MM.1S (cell line): ENCODE data around the gene RNASE1.

ENCODE experiments used
- DNase-seq: peaks from one replicate; pipeline ENCODE4 v3.0.0-alpha.2; 2015
- H2AFZ ChIP-seq: fragments of 300-600 bp; sonication (generic); 2 replicates; pipeline ENCODE4 v1.6.0; 2016; ENCODE audit warnings: antibody characterized with exemption, low read length
- H3F3A ChIP-seq: fragments of 300-600 bp; sonication (generic); 2 replicates; pipeline ENCODE4 v1.6.1; 2016; ENCODE audit warnings: mild to moderate bottlenecking, antibody characterized with exemption, low read length, moderate library complexity, mixed read lengths; ENCODE audit not compliant: insufficient read depth
- H3K27ac ChIP-seq: fragments of 300-600 bp; sonication (generic); 2 replicates; pipeline ENCODE4 v1.5.1; 2016; ENCODE audit warnings: mild to moderate bottlenecking, low read length
- H3K27me3 ChIP-seq: fragments of 300-600 bp; sonication (generic); replicated peaks from 2 replicates; pipeline ENCODE4 v1.6.0; 2016; ENCODE audit warnings: low read length; ENCODE audit not compliant: insufficient read depth
- H3K36me3 ChIP-seq: fragments of 300-600 bp; sonication (generic); replicated peaks from 2 replicates; pipeline ENCODE4 v1.6.1; 2016; ENCODE audit warnings: mild to moderate bottlenecking, low read length, mixed read lengths; ENCODE audit not compliant: insufficient read depth
- H3K4me1 ChIP-seq: fragments of 300-600 bp; sonication (generic); 2 replicates; pipeline ENCODE4 v1.6.1; 2016; ENCODE audit warnings: low read length, mixed read lengths
- H3K4me2 ChIP-seq: fragments of 300-600 bp; sonication (generic); 2 replicates; pipeline ENCODE4 v1.6.0; 2016; ENCODE audit warnings: low read depth, low read length
- H3K4me3 ChIP-seq: fragments of 300-600 bp; sonication (generic); 2 replicates; pipeline ENCODE4 v1.5.1; 2016; ENCODE audit warnings: low read length, mixed read lengths
- H3K79me2 ChIP-seq: fragments of 300-600 bp; sonication (generic); 2 replicates; pipeline ENCODE4 v1.6.1; 2016; ENCODE audit warnings: mixed run types, low read length, mixed read lengths
- H3K9ac ChIP-seq: fragments of 300-600 bp; sonication (generic); 2 replicates; pipeline ENCODE4 v1.6.1; 2016; ENCODE audit warnings: low read length, mixed read lengths
- H3K9me2 ChIP-seq: fragments of 300-600 bp; sonication (generic); replicated peaks from 2 replicates; pipeline ENCODE4 v1.6.1; 2016; ENCODE audit warnings: mild to moderate bottlenecking, low read length, mixed read lengths; ENCODE audit not compliant: insufficient read depth
- H3K9me3 ChIP-seq: fragments of 300-600 bp; sonication (generic); replicated peaks from 2 replicates; pipeline ENCODE4 v1.6.1; 2016; ENCODE audit warnings: mild to moderate bottlenecking, low read length, mixed read lengths; ENCODE audit not compliant: insufficient read depth
- H4K20me1 ChIP-seq: fragments of 300-600 bp; sonication (generic); 2 replicates; pipeline ENCODE4 v1.6.1; 2016; ENCODE audit warnings: mild to moderate bottlenecking, low read length, moderate library complexity, mixed read lengths; ENCODE audit not compliant: insufficient read depth
- CTCF ChIP-seq: fragments of 300-600 bp; sonication (generic); IDR thresholded peaks from 2 replicates; pipeline ENCODE4 v1.5.1; 2016; ENCODE audit warnings: antibody characterized with exemption, low read length, mixed read lengths
- EZH2 ChIP-seq: fragments of 300-600 bp; sonication (generic); optimal IDR thresholded peaks from 2 replicates; pipeline ENCODE3; 2017; ENCODE audit warnings: low read depth, mild to moderate bottlenecking, antibody characterized with exemption, low read length, mixed read lengths
- EZH2phosphoT487 ChIP-seq: fragments of 300-600 bp; sonication (generic); IDR thresholded peaks from 2 replicates; pipeline ENCODE4 v1.6.1; 2018; ENCODE audit warnings: antibody characterized with exemption, low read length

Gene RNASE1

DNA sequence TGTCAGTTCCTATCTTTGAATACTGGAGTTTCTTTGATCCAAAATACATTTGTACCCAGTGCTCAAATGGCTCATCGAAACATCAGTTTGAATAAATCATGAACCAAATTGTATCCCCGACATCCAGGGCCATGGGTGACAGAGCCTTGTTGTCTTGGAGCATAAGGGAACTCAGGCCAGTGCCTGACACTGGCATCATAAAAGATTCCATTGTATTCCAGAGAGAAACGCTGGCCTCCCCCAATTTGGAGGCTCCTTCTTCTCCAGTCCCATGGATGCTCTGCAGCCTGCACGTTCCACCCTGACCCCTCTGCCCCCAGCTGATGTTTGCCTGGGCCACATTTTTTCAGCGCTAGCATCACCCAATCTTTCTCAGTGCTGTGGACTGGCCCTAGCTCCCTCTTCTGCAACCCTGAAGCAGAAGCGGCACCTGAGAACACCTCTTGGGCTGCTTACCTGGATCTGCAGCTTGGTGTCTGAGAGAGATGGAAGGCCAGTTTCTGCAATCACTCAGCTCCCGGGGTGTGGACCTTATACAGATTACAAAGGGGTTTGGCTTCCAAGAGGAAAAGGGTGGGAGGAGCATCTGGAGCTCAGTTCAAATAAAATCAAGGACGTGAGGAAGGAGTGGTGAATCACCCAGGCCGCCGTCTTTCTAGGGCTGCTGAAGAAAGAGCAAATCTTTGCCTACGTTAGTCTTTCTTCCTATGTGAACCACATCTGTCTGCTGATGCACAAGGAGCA, at the start of gene RNASE1:
TSS of gene RNASE1 (minus strand) at position 504 of the 744 bp plus-strand sequence. CDS start 776 bp downstream, outside the sequence.
- Histone ChIP-seq H3K36me3 (no peaks in the 10 kb centered on the region), H3K4me2 (no peak within 1 kb of the TSS), H3K4me1 (no peaks in the 10 kb centered on the region), H4K20me1 (no peaks in the 10 kb centered on the region), H3K27me3 (no peaks in the 10 kb centered on the region), H3F3A (no peaks in the 10 kb centered on the region), H3K79me2 (no peaks in the 10 kb centered on the region), H3K9me3 (no peaks in the 10 kb centered on the region), H3K4me3 (no peak within 1 kb of the TSS), H2AFZ (no peak within 1 kb of the TSS), H3K9me2 (no peaks in the 10 kb centered on the region), H3K27ac (no peak within 1 kb of the TSS), H3K9ac (no peak within 1 kb of the TSS)
- no peak for DNase-seq
- TF ChIP-seq CTCF (no peak), EZH2 (no peak), EZH2phosphoT487 (no peak)

GRCh38 chr14:20848955-20849570, 46.4 kb upstream of the RNASE1 start:
- Histone ChIP-seq H3K9me2 (no peaks in the 10 kb centered on the region), H3K4me3 (no peak overlapping the region), H3K36me3 (no peaks in the 10 kb centered on the region), H3K27me3 (no peaks in the 10 kb centered on the region), H3K4me1 (peaks cover 11% of the 10 kb centered on the region; the same call in 1 of the 2 replicates), H4K20me1 (no peaks in the 10 kb centered on the region), H3K9me3 (no peaks in the 10 kb centered on the region), H2AFZ (no peak overlapping the region), H3F3A (no peaks in the 10 kb centered on the region), H3K4me2 (no peak overlapping the region), H3K9ac (no peak overlapping the region), H3K79me2 (no peaks in the 10 kb centered on the region), H3K27ac (no peak overlapping the region)
- no peak for DNase-seq
- TF ChIP-seq CTCF (no peak), EZH2 (no peak), EZH2phosphoT487 (no peak)

- Histone ChIP-seq H3K36me3 (no peaks in the 10 kb centered on the region), H4K20me1 (no peaks in the 10 kb centered on the region), H3K9ac (no peak overlapping the region), H2AFZ (no peak overlapping the region), H3K4me2 (no peak overlapping the region), H3K9me3 (no peaks in the 10 kb centered on the region), H3K4me3 (no peak overlapping the region), H3K4me1 (peaks cover 9% of the 10 kb centered on the region; the same call in 1 of the 2 replicates), H3K27me3 (no peaks in the 10 kb centered on the region), H3K27ac (no peak overlapping the region), H3K79me2 (no peaks in the 10 kb centered on the region), H3K9me2 (no peaks in the 10 kb centered on the region), H3F3A (no peaks in the 10 kb centered on the region)
- DNase-seq, result no peak
- no peak for TF ChIP-seq CTCF
- no peak for TF ChIP-seq EZH2
- TF ChIP-seq EZH2phosphoT487, result no peak
Observed at GRCh38 chr14:20848316-20848954, 45.8 kb upstream of the RNASE1 start.
